ENCODE results near the gene NAV2.

NAV2 gene

GRCh38 chr11:19766810-19767209, 54.2 kb downstream of the NAV2 start:
- H3K4me3 ChIP-seq: no peak overlapping the region
- no peak for DNase-seq
- H3K27me3 ChIP-seq: no peaks in the 10 kb centered on the region
- no peak for TF ChIP-seq CTCF (IDR thresholded peaks at IDR 0.05)
- peaks cover 0 to 3% (median 0%) of the 10 kb centered on the region in 3 donors for H3K36me3 ChIP-seq
- intact Hi-C loops (cut with DNase I; ENCODE audit: low total_unique reads): no loop called here
- no peak overlapping the region for H3K27ac ChIP-seq
- H3K4me1 ChIP-seq: peaks cover 0 to 92% (median 55%) of the 10 kb centered on the region in 4 donors
- no peaks in the 10 kb centered on the region for H3K9me3 ChIP-seq

GRCh38 chr11:19767627-19768151, 55.1 kb downstream of the NAV2 start:
- Histone ChIP-seq H3K27me3 (no peaks in the 10 kb centered on the region), H3K4me1 (peaks cover 0 to 89% (median 53%) of the 10 kb centered on the region in 4 donors), H3K36me3 (no peaks in the 10 kb centered on the region), H3K27ac (no peak overlapping the region), H3K9me3 (no peaks in the 10 kb centered on the region), H3K4me3 (no peak overlapping the region)
- DNase-seq: no peak
- intact Hi-C loops (cut with DNase I; ENCODE audit: low total_unique reads): no loop called here
- TF ChIP-seq CTCF (IDR thresholded peaks at IDR 0.05): no peak

GRCh38 chr11:19768197-19768596, 55.6 kb downstream of the NAV2 start:
- TF ChIP-seq CTCF (IDR thresholded peaks at IDR 0.05): no peak
- Histone ChIP-seq H3K27me3 (no peaks in the 10 kb centered on the region), H3K4me3 (no peak overlapping the region), H3K4me1 (peaks cover 0 to 89% (median 48%) of the 10 kb centered on the region in 4 donors), H3K9me3 (no peaks in the 10 kb centered on the region), H3K36me3 (no peaks in the 10 kb centered on the region), H3K27ac (no peak overlapping the region)
- intact Hi-C loops (cut with DNase I; ENCODE audit: low total_unique reads): no loop called here
- DNase-seq: no peak

GRCh38 chr11:19768815-19769214, 56.2 kb downstream of the NAV2 start:
- no peak for DNase-seq
- peaks cover 0 to 88% (median 42%) of the 10 kb centered on the region in 4 donors for H3K4me1 ChIP-seq

GRCh38 chr11:19769820-19770219, 57.2 kb downstream of the NAV2 start:
- no peaks in the 10 kb centered on the region for H3K36me3 ChIP-seq
- no peak for DNase-seq
- H3K27me3 ChIP-seq: no peaks in the 10 kb centered on the region
- no peak overlapping the region for H3K27ac ChIP-seq
- intact Hi-C loops (cut with DNase I; ENCODE audit: low total_unique reads): loop anchor here (10.0 kb wide), 1 partner anchor 115 kb away; no protein-coding TSS in a partner anchor
- H3K9me3 ChIP-seq: no peaks in the 10 kb centered on the region
- no peak overlapping the region for H3K4me3 ChIP-seq
- no peak for TF ChIP-seq CTCF (IDR thresholded peaks at IDR 0.05)
- H3K4me1 ChIP-seq: peaks cover 0 to 88% (median 41%) of the 10 kb centered on the region in 4 donors

More at GRCh38 chr11:19768815-19769214, 56.2 kb downstream of the NAV2 start:
- H3K4me3 ChIP-seq: no peak overlapping the region
- H3K27me3 ChIP-seq: no peaks in the 10 kb centered on the region
- intact Hi-C loops (cut with DNase I; ENCODE audit: low total_unique reads): no loop called here
- no peak for TF ChIP-seq CTCF (IDR thresholded peaks at IDR 0.05)
- H3K9me3 ChIP-seq: no peaks in the 10 kb centered on the region
- no peaks in the 10 kb centered on the region for H3K36me3 ChIP-seq
- no peak overlapping the region for H3K27ac ChIP-seq
